Measurements from ENCODE around the gene PRKCE.

PRKCE gene

DNA sequence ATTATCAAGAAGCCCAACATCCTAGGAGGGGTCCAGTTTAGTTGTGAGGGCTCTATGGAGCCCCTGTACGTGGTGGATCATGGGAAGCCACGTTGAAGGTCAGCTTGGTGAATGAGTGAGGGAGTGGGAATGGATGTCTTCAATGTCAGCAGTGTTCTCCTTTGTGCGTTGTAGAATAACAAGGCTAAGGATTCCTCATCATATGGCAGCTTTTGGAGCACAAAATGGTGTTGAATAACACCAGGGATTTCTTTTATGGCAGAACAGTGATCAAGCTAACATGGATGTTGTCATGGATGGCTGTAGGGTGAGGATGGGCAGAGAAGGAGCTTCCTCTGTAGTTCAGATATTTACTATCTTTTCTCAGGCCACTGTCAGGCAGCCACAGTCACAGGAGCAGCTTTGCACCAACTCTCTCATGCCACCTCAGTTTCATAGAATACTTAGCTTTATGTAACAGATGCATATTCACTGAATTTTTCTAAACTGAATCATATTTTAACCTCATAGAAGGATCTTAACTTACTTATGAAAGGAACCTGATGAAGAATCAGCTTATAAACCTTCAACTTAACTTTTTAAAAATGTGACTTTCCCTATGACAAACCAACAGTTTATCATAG, 361.3 kb downstream of the PRKCE start:
- DNase-seq (ENCODE audit: low read depth): no peak
- TF ChIP-seq, protein P1, sequence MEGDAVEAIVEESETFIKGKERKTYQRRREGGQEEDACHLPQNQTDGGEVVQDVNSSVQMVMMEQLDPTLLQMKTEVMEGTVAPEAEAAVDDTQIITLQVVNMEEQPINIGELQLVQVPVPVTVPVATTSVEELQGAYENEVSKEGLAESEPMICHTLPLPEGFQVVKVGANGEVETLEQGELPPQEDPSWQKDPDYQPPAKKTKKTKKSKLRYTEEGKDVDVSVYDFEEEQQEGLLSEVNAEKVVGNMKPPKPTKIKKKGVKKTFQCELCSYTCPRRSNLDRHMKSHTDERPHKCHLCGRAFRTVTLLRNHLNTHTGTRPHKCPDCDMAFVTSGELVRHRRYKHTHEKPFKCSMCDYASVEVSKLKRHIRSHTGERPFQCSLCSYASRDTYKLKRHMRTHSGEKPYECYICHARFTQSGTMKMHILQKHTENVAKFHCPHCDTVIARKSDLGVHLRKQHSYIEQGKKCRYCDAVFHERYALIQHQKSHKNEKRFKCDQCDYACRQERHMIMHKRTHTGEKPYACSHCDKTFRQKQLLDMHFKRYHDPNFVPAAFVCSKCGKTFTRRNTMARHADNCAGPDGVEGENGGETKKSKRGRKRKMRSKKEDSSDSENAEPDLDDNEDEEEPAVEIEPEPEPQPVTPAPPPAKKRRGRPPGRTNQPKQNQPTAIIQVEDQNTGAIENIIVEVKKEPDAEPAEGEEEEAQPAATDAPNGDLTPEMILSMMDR (IDR thresholded peaks at IDR 0.05; ENCODE audit: insufficient read depth, low read depth, low read length, missing control alignments): no peak
- H3K4me3 ChIP-seq (ENCODE audit: low read length): no peak overlapping the region

DNA sequence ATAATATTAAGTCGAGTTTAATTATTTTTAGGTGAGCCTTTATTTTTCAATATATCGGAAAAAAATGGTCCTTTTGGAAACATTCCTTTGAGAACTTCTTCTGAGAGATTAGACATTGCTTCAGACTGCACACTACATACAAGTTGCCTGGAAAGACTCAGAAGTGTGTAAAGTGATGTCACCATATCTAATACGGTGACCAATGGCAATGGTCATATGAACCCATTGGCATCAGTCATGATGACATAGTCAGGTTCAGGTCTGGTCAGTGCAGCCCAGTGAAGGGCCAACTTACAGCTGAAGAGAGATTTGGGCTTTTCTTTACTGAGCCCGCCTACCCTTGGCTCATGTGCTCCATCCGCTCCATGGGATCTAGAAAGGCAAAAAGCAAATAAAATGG, 362.3 kb downstream of the PRKCE start:
- TF ChIP-seq, protein P1 (IDR thresholded peaks at IDR 0.05; ENCODE audit: insufficient read depth, low read depth, low read length, missing control alignments): no peak
- no peak for DNase-seq (ENCODE audit: low read depth)
- no peak overlapping the region for H3K4me3 ChIP-seq (ENCODE audit: low read length)

GRCh38 chr2:46014911-46015654, 363.6 kb downstream of the PRKCE start:
- DNase-seq (ENCODE audit: low read depth): peak; percentile 26
- TF ChIP-seq, protein P1 (IDR thresholded peaks at IDR 0.05; ENCODE audit: insufficient read depth, low read depth, low read length, missing control alignments): no peak
- H3K4me3 ChIP-seq (ENCODE audit: low read length): no peak overlapping the region

DNA sequence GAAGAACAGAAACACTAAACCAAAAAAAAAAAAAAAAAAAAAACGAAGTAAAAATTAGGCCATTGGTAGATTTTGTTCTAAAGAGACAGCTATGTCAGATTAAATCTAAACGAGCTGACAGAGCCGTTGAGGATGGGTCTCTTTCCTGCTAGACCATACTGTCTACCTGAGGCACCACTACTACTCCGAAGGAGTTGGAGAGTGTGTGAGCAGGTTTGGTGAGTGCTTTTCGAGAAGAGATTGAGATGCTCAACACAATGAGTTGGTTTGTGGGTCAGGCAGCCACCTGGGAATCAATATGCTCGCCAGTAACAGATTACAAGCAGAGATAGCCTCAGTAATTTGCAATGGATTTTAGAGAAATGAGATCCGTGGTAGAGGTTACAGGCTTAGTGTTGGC, 364.2 kb downstream of the PRKCE start:
- TF ChIP-seq, protein P1 (IDR thresholded peaks at IDR 0.05; ENCODE audit: insufficient read depth, low read depth, low read length, missing control alignments): no peak
- no peak for DNase-seq (ENCODE audit: low read depth)
- no peak overlapping the region for H3K4me3 ChIP-seq (ENCODE audit: low read length)

DNA sequence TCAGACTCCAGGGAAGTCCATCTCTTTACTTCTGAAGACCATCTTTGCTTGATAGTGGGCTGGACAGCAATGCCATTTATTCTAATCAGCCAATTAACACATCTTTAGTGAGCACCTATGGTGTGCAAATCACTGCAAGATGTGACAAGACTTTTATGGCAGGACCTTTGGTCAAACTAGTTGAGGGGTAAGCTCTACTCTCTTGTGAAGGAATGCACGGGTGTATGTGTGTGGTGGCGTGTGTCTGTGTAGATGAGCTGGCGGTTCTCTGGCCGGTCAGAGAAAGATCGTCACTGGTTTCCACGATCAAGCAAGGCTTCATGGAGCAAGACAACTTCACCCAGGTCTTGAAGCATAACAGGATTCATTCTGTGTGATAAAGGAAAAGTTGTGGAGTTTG, 364.6 kb downstream of the PRKCE start:
- no peak overlapping the region for H3K4me3 ChIP-seq (ENCODE audit: low read length)
- no peak for DNase-seq (ENCODE audit: low read depth)
- TF ChIP-seq, protein P1 (IDR thresholded peaks at IDR 0.05; ENCODE audit: insufficient read depth, low read depth, low read length, missing control alignments): no peak

GRCh38 chr2:46018773-46019591, 367.5 kb downstream of the PRKCE start:
- DNase-seq (ENCODE audit: low read depth): no peak
- no peak overlapping the region for H3K4me3 ChIP-seq (ENCODE audit: low read length)
- TF ChIP-seq, protein P1 (IDR thresholded peaks at IDR 0.05; ENCODE audit: insufficient read depth, low read depth, low read length, missing control alignments): no peak
